ENCODE data around the gene CUX1.

Gene CUX1

DNA sequence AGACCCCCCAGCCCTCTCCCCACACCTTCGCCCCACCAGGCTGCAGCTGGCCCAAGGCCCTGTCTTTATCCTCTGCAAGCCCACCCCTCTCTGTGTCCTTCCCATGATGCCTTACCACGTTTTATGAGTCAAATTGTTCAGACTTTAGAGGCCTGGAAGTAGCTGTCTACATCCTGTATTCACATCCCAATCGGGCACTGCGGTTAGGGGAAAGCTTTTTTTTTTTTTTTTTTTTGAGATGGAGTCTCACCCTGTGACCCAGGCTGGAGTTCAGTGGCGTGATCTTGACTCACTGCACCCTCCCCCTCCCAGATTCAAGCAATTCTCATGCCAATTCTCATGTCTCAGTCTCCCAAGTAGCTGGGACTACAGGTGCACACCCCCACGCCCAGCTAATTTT lies 347.7 kb downstream of the CUX1 start (continued):
- TF ChIP-seq, protein P1, sequence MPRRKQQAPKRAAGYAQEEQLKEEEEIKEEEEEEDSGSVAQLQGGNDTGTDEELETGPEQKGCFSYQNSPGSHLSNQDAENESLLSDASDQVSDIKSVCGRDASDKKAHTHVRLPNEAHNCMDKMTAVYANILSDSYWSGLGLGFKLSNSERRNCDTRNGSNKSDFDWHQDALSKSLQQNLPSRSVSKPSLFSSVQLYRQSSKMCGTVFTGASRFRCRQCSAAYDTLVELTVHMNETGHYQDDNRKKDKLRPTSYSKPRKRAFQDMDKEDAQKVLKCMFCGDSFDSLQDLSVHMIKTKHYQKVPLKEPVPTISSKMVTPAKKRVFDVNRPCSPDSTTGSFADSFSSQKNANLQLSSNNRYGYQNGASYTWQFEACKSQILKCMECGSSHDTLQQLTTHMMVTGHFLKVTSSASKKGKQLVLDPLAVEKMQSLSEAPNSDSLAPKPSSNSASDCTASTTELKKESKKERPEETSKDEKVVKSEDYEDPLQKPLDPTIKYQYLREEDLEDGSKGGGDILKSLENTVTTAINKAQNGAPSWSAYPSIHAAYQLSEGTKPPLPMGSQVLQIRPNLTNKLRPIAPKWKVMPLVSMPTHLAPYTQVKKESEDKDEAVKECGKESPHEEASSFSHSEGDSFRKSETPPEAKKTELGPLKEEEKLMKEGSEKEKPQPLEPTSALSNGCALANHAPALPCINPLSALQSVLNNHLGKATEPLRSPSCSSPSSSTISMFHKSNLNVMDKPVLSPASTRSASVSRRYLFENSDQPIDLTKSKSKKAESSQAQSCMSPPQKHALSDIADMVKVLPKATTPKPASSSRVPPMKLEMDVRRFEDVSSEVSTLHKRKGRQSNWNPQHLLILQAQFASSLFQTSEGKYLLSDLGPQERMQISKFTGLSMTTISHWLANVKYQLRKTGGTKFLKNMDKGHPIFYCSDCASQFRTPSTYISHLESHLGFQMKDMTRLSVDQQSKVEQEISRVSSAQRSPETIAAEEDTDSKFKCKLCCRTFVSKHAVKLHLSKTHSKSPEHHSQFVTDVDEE (CRISPR knock-in tag; IDR thresholded peaks at IDR 0.05) = no peak

DNA sequence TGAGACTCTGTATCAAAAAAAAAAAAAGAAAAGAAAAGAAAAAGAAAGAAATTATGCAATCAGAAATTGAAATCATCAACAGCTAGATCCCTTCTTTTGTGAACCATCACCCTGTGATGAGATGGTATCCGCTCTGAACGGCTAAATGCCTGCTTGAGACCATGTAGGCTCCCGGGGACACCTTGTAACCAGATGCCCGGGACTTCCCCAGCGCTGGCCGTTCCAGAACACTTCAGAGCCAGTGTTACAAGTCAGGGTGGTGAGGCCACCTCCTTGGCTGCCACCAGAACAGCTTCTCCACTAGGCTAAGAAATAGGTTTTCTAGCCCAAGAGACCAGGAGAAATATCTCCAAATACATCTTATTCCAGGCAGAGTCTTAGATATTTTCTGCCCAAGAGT lies 349.8 kb downstream of the CUX1 start:
- no peak for TF ChIP-seq ZNF8 (CRISPR knock-in tag; IDR thresholded peaks at IDR 0.05)
- TF ChIP-seq ZNF565 (CRISPR knock-in tag; conservative IDR thresholded peaks at IDR 0.05; ENCODE audit: low read depth) = no peak
- TF ChIP-seq, protein P2, sequence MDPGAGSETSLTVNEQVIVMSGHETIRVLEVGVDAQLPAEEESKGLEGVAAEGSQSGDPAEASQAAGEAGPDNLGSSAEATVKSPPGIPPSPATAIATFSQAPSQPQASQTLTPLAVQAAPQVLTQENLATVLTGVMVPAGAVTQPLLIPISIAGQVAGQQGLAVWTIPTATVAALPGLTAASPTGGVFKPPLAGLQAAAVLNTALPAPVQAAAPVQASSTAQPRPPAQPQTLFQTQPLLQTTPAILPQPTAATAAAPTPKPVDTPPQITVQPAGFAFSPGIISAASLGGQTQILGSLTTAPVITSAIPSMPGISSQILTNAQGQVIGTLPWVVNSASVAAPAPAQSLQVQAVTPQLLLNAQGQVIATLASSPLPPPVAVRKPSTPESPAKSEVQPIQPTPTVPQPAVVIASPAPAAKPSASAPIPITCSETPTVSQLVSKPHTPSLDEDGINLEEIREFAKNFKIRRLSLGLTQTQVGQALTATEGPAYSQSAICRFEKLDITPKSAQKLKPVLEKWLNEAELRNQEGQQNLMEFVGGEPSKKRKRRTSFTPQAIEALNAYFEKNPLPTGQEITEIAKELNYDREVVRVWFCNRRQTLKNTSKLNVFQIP (CRISPR knock-in tag; IDR thresholded peaks at IDR 0.05; ENCODE audit: borderline replicate concordance, low read depth) = no peak
- TF ChIP-seq, protein P1 (CRISPR knock-in tag; IDR thresholded peaks at IDR 0.05) = no peak
- TF ChIP-seq ZNF70 (CRISPR knock-in tag; IDR thresholded peaks at IDR 0.05) = no peak
- TF ChIP-seq ESRRG (CRISPR knock-in tag; IDR thresholded peaks at IDR 0.05) = no peak
- no peak for TF ChIP-seq ISL1 (CRISPR knock-in tag; IDR thresholded peaks at IDR 0.05)
- no peak for TF ChIP-seq PPARA (CRISPR knock-in tag; IDR thresholded peaks at IDR 0.05; ENCODE audit: borderline replicate concordance)
- TF ChIP-seq ZC3H10 (CRISPR knock-in tag; IDR thresholded peaks at IDR 0.05) = no peak
- TF ChIP-seq TOX (CRISPR knock-in tag; IDR thresholded peaks at IDR 0.05; ENCODE audit: borderline replicate concordance) = no peak
- TF ChIP-seq, protein P3, sequence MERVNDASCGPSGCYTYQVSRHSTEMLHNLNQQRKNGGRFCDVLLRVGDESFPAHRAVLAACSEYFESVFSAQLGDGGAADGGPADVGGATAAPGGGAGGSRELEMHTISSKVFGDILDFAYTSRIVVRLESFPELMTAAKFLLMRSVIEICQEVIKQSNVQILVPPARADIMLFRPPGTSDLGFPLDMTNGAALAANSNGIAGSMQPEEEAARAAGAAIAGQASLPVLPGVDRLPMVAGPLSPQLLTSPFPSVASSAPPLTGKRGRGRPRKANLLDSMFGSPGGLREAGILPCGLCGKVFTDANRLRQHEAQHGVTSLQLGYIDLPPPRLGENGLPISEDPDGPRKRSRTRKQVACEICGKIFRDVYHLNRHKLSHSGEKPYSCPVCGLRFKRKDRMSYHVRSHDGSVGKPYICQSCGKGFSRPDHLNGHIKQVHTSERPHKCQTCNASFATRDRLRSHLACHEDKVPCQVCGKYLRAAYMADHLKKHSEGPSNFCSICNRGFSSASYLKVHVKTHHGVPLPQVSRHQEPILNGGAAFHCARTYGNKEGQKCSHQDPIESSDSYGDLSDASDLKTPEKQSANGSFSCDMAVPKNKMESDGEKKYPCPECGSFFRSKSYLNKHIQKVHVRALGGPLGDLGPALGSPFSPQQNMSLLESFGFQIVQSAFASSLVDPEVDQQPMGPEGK (CRISPR knock-in tag; IDR thresholded peaks at IDR 0.05; ENCODE audit: borderline replicate concordance) = no peak
- TF ChIP-seq TCF4 (CRISPR knock-in tag; IDR thresholded peaks at IDR 0.05; ENCODE audit: borderline replicate concordance) = no peak
- TF ChIP-seq CSDC2 (CRISPR knock-in tag; IDR thresholded peaks at IDR 0.05) = no peak
- TF ChIP-seq, protein P4, sequence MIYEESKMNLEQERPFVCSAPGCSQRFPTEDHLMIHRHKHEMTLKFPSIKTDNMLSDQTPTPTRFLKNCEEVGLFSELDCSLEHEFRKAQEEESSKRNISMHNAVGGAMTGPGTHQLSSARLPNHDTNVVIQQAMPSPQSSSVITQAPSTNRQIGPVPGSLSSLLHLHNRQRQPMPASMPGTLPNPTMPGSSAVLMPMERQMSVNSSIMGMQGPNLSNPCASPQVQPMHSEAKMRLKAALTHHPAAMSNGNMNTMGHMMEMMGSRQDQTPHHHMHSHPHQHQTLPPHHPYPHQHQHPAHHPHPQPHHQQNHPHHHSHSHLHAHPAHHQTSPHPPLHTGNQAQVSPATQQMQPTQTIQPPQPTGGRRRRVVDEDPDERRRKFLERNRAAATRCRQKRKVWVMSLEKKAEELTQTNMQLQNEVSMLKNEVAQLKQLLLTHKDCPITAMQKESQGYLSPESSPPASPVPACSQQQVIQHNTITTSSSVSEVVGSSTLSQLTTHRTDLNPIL (CRISPR knock-in tag; IDR thresholded peaks at IDR 0.05; ENCODE audit: low read depth) = no peak
- no peak for TF ChIP-seq ZFP30 (CRISPR knock-in tag; IDR thresholded peaks at IDR 0.05)
- no peak for TF ChIP-seq RARB (CRISPR knock-in tag; IDR thresholded peaks at IDR 0.05)
- no peak for TF ChIP-seq GLIS3 (CRISPR knock-in tag; IDR thresholded peaks at IDR 0.05)
- TF ChIP-seq, protein P5, sequence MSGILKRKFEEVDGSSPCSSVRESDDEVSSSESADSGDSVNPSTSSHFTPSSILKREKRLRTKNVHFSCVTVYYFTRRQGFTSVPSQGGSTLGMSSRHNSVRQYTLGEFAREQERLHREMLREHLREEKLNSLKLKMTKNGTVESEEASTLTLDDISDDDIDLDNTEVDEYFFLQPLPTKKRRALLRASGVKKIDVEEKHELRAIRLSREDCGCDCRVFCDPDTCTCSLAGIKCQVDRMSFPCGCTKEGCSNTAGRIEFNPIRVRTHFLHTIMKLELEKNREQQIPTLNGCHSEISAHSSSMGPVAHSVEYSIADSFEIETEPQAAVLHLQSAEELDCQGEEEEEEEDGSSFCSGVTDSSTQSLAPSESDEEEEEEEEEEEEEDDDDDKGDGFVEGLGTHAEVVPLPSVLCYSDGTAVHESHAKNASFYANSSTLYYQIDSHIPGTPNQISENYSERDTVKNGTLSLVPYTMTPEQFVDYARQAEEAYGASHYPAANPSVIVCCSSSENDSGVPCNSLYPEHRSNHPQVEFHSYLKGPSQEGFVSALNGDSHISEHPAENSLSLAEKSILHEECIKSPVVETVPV (CRISPR knock-in tag; IDR thresholded peaks at IDR 0.05) = no peak
- no peak for TF ChIP-seq BACH2 (CRISPR knock-in tag; IDR thresholded peaks at IDR 0.05; ENCODE audit: borderline replicate concordance)
- ATAC-seq = no peak

Measured in SK-N-SH treated with all-trans-retinoic acid at 6 μM for 48 hours (cell line).